GM13977 (cell line): ENCODE measurements around the gene GPR68.

ENCODE experiments used
- DNase-seq: peaks from one replicate; pipeline ENCODE4 v3.0.0; 2012; ENCODE audit warnings: low spot score
- CTCF ChIP-seq: IDR thresholded peaks from 2 replicates; pipeline ENCODE4 v1.5.1; 2012; ENCODE audit warnings: mild to moderate bottlenecking, control low read depth; ENCODE audit not compliant: insufficient read depth; ENCODE audit errors: extremely low read depth, missing control alignments
- in situ Hi-C: fragments of 300-500 bp; cut with MboI; formaldehyde crosslinking; loops from one replicate; pipeline ENCODE4 v1.12.0; 2022; ENCODE audit warnings: low sequenced_read_pairs, low pct_unique_long_range_greater_than_20kb, mixed read lengths, inconsistent platforms; ENCODE audit not compliant: unreplicated experiment

The GPR68 gene

GRCh38 chr14:91244501-91244901 is at the start of gene GPR68:
TSS of gene GPR68 (minus strand) at chr14:91244704. CDS start at chr14:91235050, 9,654 bp downstream.
- in situ Hi-C loops, result no loop called here
- TF ChIP-seq CTCF, result no peak
- DNase-seq, result no peak

- no peak for TF ChIP-seq CTCF
- DNase-seq, result no peak
- in situ Hi-C loops, result no loop called here
These were observed 49.6 kb upstream of the GPR68 start for GRCh38 chr14:91294153-91294552.

GRCh38 chr14:91293281-91293680 is 48.8 kb upstream of the GPR68 start:
- TF ChIP-seq CTCF, result no peak
- in situ Hi-C loops, result no loop called here
- DNase-seq, result no peak

GRCh38 chr14:91292491-91292890 is 48.0 kb upstream of the GPR68 start:
- TF ChIP-seq CTCF, result no peak
- in situ Hi-C loops, result no loop called here
- no peak for DNase-seq

- TF ChIP-seq CTCF, result no peak
- in situ Hi-C loops, result no loop called here
- DNase-seq, result no peak
These were observed 47.4 kb upstream of the GPR68 start for GRCh38 chr14:91291786-91292405.

GRCh38 chr14:91290986-91291385 is 46.5 kb upstream of the GPR68 start:
- in situ Hi-C loops, result no loop called here
- DNase-seq, result no peak
- no peak for TF ChIP-seq CTCF
